Tibial artery (tissue), 4 donors: ENCODE data around the gene BNC2.

ENCODE experiments used
- DNase-seq, 2 donors: peaks; one replicate each; pipeline ENCODE4 v3.0.0-alpha.2; 2019
- H3K27ac ChIP-seq, 2 donors: fragments of 200-600 bp; sonication (generic) in 1 of 2; 1 replicate in 1 of 2; 2 replicates in 1 of 2; pipeline ENCODE4 v1.5.1; 2018 to 2019; ENCODE audit warnings: mild to moderate bottlenecking in 1 of 2
- H3K27me3 ChIP-seq, 2 donors: fragments of 200-600 bp; sonication (generic) in 1 of 2; one replicate each; pipeline versions ENCODE4 v1.5.1 to v1.6.0; 2016 to 2019
- H3K36me3 ChIP-seq, 3 donors: fragments of 200-600 bp; sonication (generic) in 2 of 3; one replicate each; pipeline ENCODE4 v1.5.1; 2016 to 2019; ENCODE audit warnings: mild to moderate bottlenecking in 2 of 3
- H3K4me1 ChIP-seq, 4 donors: fragments of 200-600 bp; sonication (generic) in 2 of 4; 1 replicate in 3 of 4; 2 replicates in 1 of 4; pipeline ENCODE4 v1.5.1; 2016 to 2019
- H3K4me3 ChIP-seq, 2 donors: fragments of 200-600 bp; sonication (generic) in 1 of 2; 1 replicate in 1 of 2; 2 replicates in 1 of 2; pipeline ENCODE4 v1.5.1; 2018 to 2019; ENCODE audit warnings: mild to moderate bottlenecking in 2 of 2
- H3K9me3 ChIP-seq, 3 donors: fragments of 200-600 bp; sonication (generic) in 1 of 3; one replicate each; pipeline ENCODE4 v1.5.1; 2016 to 2019
- intact Hi-C: fragments of 100-400 bp; cut with DNase I; formaldehyde crosslinking; loops from one replicate; pipeline ENCODE4 v1.15.0; 2023; ENCODE audit warnings: low total_unique reads
- TF ChIP-seq, protein P1 (sequence below), 2 experiments: fragments of 200-600 bp in 1 of 2; fragments of 450-650 bp in 1 of 2; IDR thresholded peaks; one replicate each; pipeline ENCODE4 v1.5.1; 2017 to 2019; ENCODE audit warnings: antibody characterized with exemption in 2 of 2, mild to moderate bottlenecking in 1 of 2, moderate library complexity in 1 of 2

Gene BNC2

GRCh38 chr9:16628413-16628812 lies 242.1 kb downstream of the BNC2 start:
- H3K9me3 ChIP-seq = no peaks in the 10 kb centered on the region
- no peak for DNase-seq
- H3K4me3 ChIP-seq = no peak overlapping the region
- no peaks in the 10 kb centered on the region for H3K27me3 ChIP-seq
- H3K4me1 ChIP-seq = peaks cover 0 to 20% (median 7%) of the 10 kb centered on the region in 4 donors
- TF ChIP-seq, protein P1, sequence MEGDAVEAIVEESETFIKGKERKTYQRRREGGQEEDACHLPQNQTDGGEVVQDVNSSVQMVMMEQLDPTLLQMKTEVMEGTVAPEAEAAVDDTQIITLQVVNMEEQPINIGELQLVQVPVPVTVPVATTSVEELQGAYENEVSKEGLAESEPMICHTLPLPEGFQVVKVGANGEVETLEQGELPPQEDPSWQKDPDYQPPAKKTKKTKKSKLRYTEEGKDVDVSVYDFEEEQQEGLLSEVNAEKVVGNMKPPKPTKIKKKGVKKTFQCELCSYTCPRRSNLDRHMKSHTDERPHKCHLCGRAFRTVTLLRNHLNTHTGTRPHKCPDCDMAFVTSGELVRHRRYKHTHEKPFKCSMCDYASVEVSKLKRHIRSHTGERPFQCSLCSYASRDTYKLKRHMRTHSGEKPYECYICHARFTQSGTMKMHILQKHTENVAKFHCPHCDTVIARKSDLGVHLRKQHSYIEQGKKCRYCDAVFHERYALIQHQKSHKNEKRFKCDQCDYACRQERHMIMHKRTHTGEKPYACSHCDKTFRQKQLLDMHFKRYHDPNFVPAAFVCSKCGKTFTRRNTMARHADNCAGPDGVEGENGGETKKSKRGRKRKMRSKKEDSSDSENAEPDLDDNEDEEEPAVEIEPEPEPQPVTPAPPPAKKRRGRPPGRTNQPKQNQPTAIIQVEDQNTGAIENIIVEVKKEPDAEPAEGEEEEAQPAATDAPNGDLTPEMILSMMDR (IDR thresholded peaks at IDR 0.05) = no peak
- intact Hi-C loops = no loop called here
- H3K27ac ChIP-seq = no peak overlapping the region
- no peaks in the 10 kb centered on the region for H3K36me3 ChIP-seq

- no peak overlapping the region for H3K27ac ChIP-seq
- no peak overlapping the region for H3K4me3 ChIP-seq
- no peaks in the 10 kb centered on the region for H3K9me3 ChIP-seq
- peak in 1 of 2 donors; percentile 53 for DNase-seq
- no peaks in the 10 kb centered on the region for H3K27me3 ChIP-seq
- TF ChIP-seq, protein P1 (IDR thresholded peaks at IDR 0.05) = no peak
- peaks cover 0 to 20% (median 7%) of the 10 kb centered on the region in 4 donors for H3K4me1 ChIP-seq
- intact Hi-C loops = no loop called here
- H3K36me3 ChIP-seq = no peaks in the 10 kb centered on the region
Measured at GRCh38 chr9:16627967-16628366, 242.5 kb downstream of the BNC2 start.

- intact Hi-C loops = no loop called here
Measured at GRCh38 chr9:16627521-16627920, 242.9 kb downstream of the BNC2 start.

DNA sequence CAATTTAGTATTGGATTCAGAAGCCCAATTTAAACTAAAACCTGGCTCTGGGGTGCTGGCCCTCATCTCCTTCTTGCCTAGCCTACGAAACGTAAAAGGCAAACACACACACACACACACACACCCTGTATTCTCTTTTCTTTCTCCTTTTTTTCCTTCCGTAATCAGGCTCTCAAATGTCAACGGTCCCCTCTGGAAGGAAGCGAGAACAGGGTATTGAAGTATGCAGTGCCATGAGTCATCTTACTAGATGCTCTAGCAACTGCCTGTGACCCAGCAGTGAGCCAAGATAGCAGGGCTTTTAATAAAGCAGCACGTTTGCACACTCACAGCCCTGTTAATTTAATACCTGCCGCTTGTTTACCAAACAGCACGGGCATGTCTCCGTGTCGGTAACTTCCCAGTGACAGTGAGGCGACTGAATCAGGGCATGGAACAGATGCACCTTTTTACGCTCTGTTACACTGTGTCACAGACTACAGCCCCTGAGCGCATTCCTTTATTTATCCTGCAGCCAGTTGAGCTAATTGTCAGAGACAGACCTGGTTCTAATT lies 243.8 kb downstream of the BNC2 start:
- peak in 1 of 2 donors; percentile 32 for DNase-seq
- Histone ChIP-seq H3K27ac (peak overlapping the region in 1 of 2 donors; percentile 11), H3K9me3 (no peaks in the 10 kb centered on the region)

More at GRCh38 chr9:16627521-16627920, 242.9 kb downstream of the BNC2 start:
- Histone ChIP-seq H3K27ac (no peak overlapping the region), H3K4me1 (peaks cover 0 to 20% (median 7%) of the 10 kb centered on the region in 4 donors), H3K36me3 (no peaks in the 10 kb centered on the region), H3K9me3 (no peaks in the 10 kb centered on the region), H3K4me3 (no peak overlapping the region), H3K27me3 (no peaks in the 10 kb centered on the region)
- TF ChIP-seq, protein P1 (IDR thresholded peaks at IDR 0.05) = no peak
- DNase-seq = no peak

DNA sequence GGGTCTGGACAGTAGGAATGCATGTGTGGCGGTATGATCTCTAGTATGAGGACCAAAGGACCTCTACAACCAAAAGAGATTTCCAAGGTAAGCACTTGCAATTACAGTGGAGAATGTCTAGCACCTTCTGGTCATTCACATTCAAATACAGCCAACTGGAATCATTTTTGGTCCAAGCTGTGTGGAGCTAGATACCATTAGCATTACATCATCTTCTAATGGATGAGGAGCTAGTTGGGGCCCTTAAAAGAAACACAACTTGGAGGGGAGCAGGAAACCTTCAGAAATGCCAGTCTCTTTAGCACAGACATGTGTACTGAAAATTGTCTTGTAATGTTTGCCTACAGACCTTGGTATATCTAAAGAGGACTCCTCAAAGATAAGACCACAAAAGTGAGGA lies 244.7 kb downstream of the BNC2 start:
- Histone ChIP-seq H3K27ac (no peak overlapping the region), H3K36me3 (no peaks in the 10 kb centered on the region), H3K27me3 (no peaks in the 10 kb centered on the region), H3K4me1 (peaks cover 0 to 20% (median 7%) of the 10 kb centered on the region in 4 donors), H3K9me3 (no peaks in the 10 kb centered on the region), H3K4me3 (no peak overlapping the region)
- TF ChIP-seq, protein P1 (IDR thresholded peaks at IDR 0.05) = no peak
- DNase-seq = no peak
- intact Hi-C loops = no loop called here

More for the DNA sequence above, 243.8 kb downstream of the BNC2 start:
- Histone ChIP-seq H3K4me3 (no peak overlapping the region), H3K4me1 (peaks cover 0 to 20% (median 7%) of the 10 kb centered on the region in 4 donors), H3K27me3 (no peaks in the 10 kb centered on the region), H3K36me3 (no peaks in the 10 kb centered on the region)
- intact Hi-C loops = no loop called here
- TF ChIP-seq, protein P1 (IDR thresholded peaks at IDR 0.05) = no peak
